ENCODE results near the gene PHF21B. TPM values are rescaled to one million over a fixed set of nuclear protein-coding genes. Genes with fewer than 3 reads are reported as not detected.
"Not testable (repeated sequence)": the region's sequence is repeated elsewhere in the genome, so short reads cannot be mapped to it uniquely, and the experiment has no call there.

Gene PHF21B
- total RNA-seq, 1 experiment from 2014 or later = 4.5 TPM

- ATAC-seq = no peak
These were observed 43.8 kb upstream of the PHF21B start for GRCh38 chr22:45053571-45053970.

GRCh38 chr22:45053094-45053493, 43.3 kb upstream of the PHF21B start:
- no peak for ATAC-seq
- in situ Hi-C loops (cut with HindIII; ENCODE audit: low pct_unique_long_range_greater_than_20kb, low sequenced_read_pairs) (no loop called here), intact Hi-C loops (cut with micrococcal nuclease; ENCODE audit: unreplicated experiment) (no loop called here)
- ChIA-PET POLR2A (interaction anchor here (0.6 kb wide), 1 partner anchor 136 kb away, joined by 7 read pairs; no protein-coding TSS in a partner anchor), CTCF (no interaction called here)
- H3K4me1 ChIP-seq (ENCODE audit: control insufficient read depth, insufficient read depth, low read length) = no peaks in the 10 kb centered on the region
- no peak overlapping the region for H3K4me3 ChIP-seq (ENCODE audit: low read depth in 2 of 2, low read length in 2 of 2)
- no TSS peak for BruUV-seq (replicated peaks)
- H3K27me3 ChIP-seq (ENCODE audit: control insufficient read depth, insufficient read depth, low read length) = peaks cover 5% of the 10 kb centered on the region
- H3K36me3 ChIP-seq (ENCODE audit: control insufficient read depth, insufficient read depth, low read length) = no peaks in the 10 kb centered on the region
- TF ChIP-seq SIN3A (IDR thresholded peaks at IDR 0.05; ENCODE audit: borderline replicate concordance, insufficient read depth, low read depth, low read length) = no peak
- no peaks in the 10 kb centered on the region for H3K9me3 ChIP-seq (ENCODE audit: control insufficient read depth, insufficient read depth, low read depth, low read length)
- no peak for DNase-seq (ENCODE audit: low read depth, low spot score)
- no peak overlapping the region for H3K27ac ChIP-seq (ENCODE audit: low read length)

More at GRCh38 chr22:45053571-45053970, 43.8 kb upstream of the PHF21B start:
- in situ Hi-C loops (cut with HindIII; ENCODE audit: low pct_unique_long_range_greater_than_20kb, low sequenced_read_pairs) = no loop called here
- H3K4me1 ChIP-seq (ENCODE audit: control insufficient read depth, insufficient read depth, low read length) = no peaks in the 10 kb centered on the region
- H3K4me3 ChIP-seq (ENCODE audit: low read depth in 2 of 2, low read length in 2 of 2) = no peak overlapping the region
- BruUV-seq (replicated peaks) = no TSS peak
- H3K27ac ChIP-seq (ENCODE audit: low read length) = no peak overlapping the region
- peaks cover 5% of the 10 kb centered on the region for H3K27me3 ChIP-seq (ENCODE audit: control insufficient read depth, insufficient read depth, low read length)
- DNase-seq (ENCODE audit: low read depth, low spot score) = no peak
- no peaks in the 10 kb centered on the region for H3K9me3 ChIP-seq (ENCODE audit: control insufficient read depth, insufficient read depth, low read depth, low read length)
- no peak for TF ChIP-seq SIN3A (IDR thresholded peaks at IDR 0.05; ENCODE audit: borderline replicate concordance, insufficient read depth, low read depth, low read length)
- TF ChIP-seq, protein P1, sequence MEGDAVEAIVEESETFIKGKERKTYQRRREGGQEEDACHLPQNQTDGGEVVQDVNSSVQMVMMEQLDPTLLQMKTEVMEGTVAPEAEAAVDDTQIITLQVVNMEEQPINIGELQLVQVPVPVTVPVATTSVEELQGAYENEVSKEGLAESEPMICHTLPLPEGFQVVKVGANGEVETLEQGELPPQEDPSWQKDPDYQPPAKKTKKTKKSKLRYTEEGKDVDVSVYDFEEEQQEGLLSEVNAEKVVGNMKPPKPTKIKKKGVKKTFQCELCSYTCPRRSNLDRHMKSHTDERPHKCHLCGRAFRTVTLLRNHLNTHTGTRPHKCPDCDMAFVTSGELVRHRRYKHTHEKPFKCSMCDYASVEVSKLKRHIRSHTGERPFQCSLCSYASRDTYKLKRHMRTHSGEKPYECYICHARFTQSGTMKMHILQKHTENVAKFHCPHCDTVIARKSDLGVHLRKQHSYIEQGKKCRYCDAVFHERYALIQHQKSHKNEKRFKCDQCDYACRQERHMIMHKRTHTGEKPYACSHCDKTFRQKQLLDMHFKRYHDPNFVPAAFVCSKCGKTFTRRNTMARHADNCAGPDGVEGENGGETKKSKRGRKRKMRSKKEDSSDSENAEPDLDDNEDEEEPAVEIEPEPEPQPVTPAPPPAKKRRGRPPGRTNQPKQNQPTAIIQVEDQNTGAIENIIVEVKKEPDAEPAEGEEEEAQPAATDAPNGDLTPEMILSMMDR (IDR thresholded peaks at IDR 0.05) = no peak
- no peak for TF ChIP-seq REST (IDR thresholded peaks at IDR 0.05; ENCODE audit: insufficient read depth in 1 of 2, low read depth in 2 of 2, low read length in 1 of 2)
- TF ChIP-seq TCF7L2 (IDR thresholded peaks at IDR 0.05; ENCODE audit: low read depth, low read length) = no peak
- no peak for TF ChIP-seq POLR2AphosphoS5 (IDR thresholded peaks at IDR 0.05; ENCODE audit: low read depth, low read length)
- intact Hi-C loops (cut with micrococcal nuclease; ENCODE audit: unreplicated experiment) = no loop called here
- no peaks in the 10 kb centered on the region for H3K36me3 ChIP-seq (ENCODE audit: control insufficient read depth, insufficient read depth, low read length)
- CTCF ChIA-PET = no interaction called here
- POLR2A ChIA-PET = no interaction called here

- H3K4me1 ChIP-seq (ENCODE audit: control insufficient read depth, insufficient read depth, low read length); ATAC-seq; intact Hi-C loops (cut with micrococcal nuclease; ENCODE audit: unreplicated experiment); H3K4me3 ChIP-seq (ENCODE audit: low read depth in 2 of 2, low read length in 2 of 2); H3K36me3 ChIP-seq (ENCODE audit: control insufficient read depth, insufficient read depth, low read length); BruUV-seq (replicated peaks); in situ Hi-C loops (cut with HindIII; ENCODE audit: low pct_unique_long_range_greater_than_20kb, low sequenced_read_pairs); CTCF ChIA-PET; H3K27me3 ChIP-seq (ENCODE audit: control insufficient read depth, insufficient read depth, low read length); DNase-seq (ENCODE audit: low read depth, low spot score); H3K9me3 ChIP-seq (ENCODE audit: control insufficient read depth, insufficient read depth, low read depth, low read length); H3K27ac ChIP-seq (ENCODE audit: low read length): not testable (repeated sequence)
- POLR2A ChIA-PET = interaction anchor here (0.6 kb wide), 1 partner anchor 137 kb away, joined by 7 read pairs; no protein-coding TSS in a partner anchor
These were observed 42.9 kb upstream of the PHF21B start for GRCh38 chr22:45052665-45053064.
